Measurements from ENCODE around the gene CABLES1.
A peak's percentile ranks its signal among the peaks of the same experiment; 100 is the strongest.
"Not testable (repeated sequence)": the region's sequence is repeated elsewhere in the genome, so short reads cannot be mapped to it uniquely, and the experiment has no call there.

CABLES1 gene

GRCh38 chr18:23227726-23228070 is 92.4 kb downstream of the CABLES1 start:
- peak; percentile 22 for DNase-seq

DNA sequence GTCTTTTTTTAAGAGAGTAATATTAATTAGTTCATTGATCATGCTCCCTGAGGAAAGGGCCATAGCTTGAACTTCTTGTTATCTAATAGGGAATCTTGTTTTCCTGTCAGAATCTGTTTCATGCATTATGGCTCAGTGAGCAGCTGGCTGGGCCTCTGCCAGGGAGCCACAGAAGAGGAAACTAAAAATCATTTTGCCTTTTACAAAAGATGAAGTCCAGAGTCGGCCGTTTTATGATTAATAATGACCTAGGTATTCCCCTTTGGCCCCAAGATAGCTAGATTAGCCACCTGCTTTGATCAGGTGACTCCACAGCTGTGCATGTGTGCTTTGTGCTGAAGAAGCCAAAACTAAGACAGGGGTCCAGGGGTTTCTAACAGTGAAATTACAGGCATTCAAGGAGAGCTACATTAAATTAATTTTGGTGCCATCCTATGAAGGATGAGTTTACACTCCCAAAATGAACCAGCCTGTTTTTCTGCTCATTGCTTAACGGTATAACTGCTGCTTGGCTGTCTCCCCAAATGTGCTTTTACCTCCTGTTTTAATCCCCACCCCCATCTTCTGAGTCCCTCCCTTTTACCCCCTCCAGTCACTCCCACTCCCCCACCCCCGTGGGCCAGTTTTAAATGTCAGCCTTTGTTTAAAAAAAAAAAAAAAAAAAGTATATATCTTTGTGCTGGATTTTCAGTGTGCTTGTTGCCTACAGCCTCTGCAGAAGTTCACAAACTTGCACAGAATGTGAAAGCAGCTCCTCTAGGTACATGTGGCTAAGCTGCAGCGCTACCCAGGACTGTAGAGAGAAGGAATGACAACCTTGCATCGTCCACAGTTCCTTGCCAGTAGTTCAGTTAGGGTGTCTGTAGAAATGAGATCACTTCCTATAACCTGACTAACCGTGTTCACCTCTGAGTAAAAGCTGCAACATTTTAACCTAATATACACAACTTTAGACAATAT is 93.1 kb downstream of the CABLES1 start:
- DNase-seq, result no peak

GRCh38 chr18:23229472-23229871 is 94.2 kb downstream of the CABLES1 start:
- no peak for DNase-seq

DNA sequence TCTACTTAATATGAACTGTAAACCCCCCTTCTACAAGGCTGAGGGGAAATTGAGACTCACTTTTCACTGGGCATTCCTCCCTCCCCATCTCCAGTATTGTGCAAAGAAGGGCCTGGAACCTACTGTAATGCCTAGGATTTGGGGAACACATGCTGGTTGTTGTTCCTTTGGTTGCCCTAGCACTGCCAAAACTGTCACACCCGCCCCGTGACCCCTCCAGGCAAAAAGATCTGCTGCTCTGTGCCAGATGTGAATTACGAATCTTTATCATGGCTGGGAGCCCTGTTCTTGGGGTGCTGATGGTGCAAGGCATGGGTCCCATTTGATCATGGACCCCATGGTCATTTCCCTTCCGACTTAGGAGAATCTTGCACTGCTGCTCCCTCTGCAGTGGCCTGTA is 95.4 kb downstream of the CABLES1 start:
- no peak for DNase-seq

DNA sequence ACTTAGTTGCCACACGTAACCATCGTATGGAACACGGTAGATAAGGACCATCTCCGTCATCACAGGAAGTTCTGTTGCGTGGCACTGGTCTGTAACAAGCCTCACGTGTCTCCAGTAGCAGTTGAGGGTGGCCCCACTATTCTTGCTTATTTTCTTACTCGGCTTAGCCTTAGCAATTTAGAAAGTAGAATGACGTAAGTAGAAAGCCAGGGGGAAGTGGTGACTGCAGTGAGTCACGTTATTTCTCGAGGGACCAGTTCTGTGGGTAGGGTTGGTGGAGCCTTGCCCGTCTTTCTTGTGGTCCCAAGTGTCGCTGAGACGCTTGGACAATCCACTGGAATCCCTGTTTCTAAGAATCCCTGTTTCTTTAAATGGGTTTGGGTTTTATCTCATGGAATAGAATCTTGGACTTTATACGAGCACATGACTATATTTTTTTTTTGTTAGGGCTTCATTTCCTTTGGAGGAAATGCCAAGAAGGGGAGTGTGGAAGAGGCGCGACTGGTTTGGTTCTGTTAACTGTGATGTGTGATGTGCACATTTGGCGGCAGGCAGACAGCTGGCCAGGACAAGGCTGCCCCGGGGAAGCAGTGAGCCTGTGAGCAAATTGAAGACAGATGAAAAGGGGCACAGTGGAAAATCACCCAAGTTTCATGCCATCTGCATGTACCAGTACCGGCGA is 96.2 kb downstream of the CABLES1 start:
- DNase-seq, result no peak

DNA sequence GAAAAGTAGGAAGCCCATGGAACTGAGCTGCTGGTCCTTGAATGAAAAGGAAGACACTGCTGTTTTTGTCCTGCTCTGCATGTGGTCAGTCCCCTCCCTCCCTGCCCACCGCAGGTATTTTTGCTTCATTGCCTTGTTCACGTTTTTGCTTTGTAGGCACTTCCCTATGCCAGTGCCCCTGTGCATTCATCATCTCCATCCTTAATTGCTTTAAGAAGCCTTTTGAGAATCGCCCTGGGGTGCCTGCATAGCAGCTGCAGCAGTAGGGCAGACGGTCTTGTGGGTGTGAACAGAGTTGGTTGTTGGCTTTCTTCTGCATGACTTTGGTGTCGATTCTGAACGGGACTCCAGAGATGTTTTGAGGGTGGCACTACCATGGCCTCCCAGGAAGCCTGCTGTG is 97.0 kb downstream of the CABLES1 start:
- DNase-seq, result no peak

GRCh38 chr18:23234619-23235018 is 99.3 kb downstream of the CABLES1 start:
- no peak for DNase-seq

DNA sequence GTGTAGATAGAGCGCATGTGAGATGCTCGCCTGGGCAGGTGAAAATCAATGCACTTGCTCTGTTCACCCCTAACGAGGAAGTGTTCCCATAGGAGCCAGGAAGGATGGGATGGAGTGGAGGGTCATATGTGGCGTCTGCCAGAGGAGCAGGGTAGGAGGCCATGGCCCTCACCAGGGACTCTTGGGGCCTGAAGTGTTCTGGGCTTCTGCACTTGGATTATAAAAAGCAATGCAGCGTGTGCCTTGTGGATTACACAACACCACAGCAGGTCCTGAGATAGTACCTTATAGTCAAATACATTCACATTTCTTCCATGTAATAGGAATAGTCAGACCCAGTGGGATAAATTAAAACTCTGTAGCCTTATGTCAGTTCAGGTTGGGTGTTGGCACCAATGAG is 100.1 kb downstream of the CABLES1 start:
- no peak for DNase-seq

DNA sequence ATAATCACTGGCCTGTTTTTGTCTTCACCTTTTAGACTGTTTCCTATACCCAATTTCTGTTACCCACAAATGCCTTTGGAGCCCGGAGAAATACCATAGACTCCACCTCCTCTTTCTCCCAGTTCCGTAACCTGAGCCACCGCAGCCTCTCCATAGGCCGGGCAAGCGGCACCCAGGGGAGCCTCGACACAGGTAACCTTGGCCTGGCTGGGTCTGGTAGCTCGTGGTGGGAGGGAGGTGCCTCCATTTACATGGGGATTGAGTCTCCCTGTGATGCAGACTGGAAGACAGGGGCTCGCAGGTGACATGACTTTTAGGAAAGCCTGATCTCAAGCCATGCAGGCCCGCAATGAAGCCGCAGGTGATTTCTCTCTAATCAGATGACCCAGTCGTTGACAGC is 100.6 kb downstream of the CABLES1 start:
- no peak for DNase-seq

DNA sequence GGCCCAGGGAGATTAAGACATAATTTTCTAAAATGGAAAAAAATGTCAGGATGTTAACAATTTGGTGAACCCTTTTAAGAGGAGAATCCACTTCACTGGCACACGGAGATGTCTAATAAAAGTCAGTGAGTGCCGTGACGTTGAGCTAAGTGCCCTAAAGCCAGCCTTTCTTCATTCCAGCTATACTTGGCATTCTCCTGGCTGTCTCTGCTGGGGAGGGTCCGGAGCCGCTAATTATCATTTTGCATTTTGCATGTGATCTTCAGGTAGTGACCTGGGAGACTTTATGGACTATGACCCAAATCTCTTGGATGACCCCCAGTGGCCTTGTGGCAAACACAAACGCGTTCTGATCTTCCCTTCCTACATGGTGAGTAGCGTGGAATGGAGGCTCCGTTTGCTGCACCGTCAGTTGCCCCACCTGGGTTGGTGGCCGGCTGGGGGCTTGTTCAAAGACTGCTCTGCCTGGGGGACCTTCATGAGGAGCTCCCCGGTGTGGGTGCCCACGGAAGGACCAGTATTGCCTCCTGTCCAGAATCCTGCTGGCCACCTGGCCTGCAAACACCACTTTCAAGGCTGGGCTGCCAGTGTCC is 101.7 kb downstream of the CABLES1 start:
- no peak for DNase-seq

DNA sequence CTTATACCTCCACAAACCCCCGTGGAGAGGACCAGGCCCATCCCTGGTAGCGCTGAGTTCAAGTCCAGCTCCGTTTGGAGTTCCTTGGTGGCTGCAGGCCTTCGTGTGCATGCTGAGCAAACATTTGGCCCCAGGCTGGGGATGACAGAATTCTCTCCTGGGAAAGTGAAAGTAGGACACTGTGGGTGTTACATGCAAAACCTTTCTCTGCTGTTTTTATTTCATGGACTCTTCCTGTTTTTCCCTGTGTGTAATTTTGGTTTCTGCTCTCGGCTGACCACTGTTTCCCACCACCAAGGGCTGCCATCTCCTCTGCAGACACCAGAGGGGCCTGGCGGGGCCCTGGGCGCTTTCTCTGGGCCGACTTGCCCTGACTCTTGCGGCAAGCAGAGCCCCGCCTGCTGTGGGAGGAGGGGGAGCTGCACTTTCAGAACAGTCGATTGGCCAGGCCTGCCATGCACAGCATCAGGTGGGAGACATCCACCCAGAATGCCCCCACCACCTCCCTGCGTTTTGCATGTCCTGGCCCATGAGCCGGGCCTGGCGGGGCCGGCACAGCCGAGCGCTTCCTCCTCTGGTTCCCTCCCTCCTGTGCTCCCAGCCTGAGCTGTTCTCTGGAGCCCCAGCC is 102.4 kb downstream of the CABLES1 start:
- no peak for DNase-seq

- no peak for DNase-seq
Observed at GRCh38 chr18:23238152-23238531, 102.9 kb downstream of the CABLES1 start.

GRCh38 chr18:23238651-23239349 is 103.5 kb downstream of the CABLES1 start:
- DNase-seq, result no peak

GRCh38 chr18:23239350-23239692 is 104.0 kb downstream of the CABLES1 start:
- no peak for DNase-seq

DNA sequence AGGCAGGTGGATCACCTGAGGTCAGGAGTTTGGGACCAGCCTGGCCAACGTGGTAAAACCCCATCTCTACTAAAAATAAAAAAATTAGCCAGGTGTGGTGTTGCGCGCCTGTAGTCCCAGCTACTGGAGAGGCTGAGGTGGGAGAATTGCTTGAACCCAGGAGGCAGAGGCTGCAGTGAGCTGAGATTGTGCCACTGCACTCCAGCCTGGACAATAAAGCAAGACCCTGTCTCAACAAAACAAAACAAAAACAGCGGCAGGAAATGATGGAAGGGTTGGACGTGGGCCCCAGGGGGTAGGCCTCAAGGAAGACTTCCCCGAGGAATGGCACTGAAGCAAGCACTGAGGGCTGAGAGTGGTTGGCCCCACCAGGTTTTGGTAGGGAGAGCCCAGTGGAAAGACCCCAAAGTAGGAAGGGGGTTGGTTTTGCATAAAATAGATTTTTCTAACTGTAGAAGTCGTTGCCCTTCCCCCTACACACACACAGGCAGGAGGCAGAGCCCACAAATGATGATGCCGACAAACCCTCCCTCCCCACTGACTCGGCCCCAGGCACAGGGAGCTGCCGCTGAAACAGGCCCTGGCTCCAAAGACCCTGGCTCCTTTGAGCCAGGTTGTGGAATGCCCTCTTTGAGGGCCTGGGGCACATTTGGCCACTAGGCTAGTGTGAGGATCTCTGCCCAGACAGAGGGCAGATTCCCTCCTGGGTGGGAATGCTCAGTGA is 104.8 kb downstream of the CABLES1 start:
- no peak for DNase-seq

DNA sequence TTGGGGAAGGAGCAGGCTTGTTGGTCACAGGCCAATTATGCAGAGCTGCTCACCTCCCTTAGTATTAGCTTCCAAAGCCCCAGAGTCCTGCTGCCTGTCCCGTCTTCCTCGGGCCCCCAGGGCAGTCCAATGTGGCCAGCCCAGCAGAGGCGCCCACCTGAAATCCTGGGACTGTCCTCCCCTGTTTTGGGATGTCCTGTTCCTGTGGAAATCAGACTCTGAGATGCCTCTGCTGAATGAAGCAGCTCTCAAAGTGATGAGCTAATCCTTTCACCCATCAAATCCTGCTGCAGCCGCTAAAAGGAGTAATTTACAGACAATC is 105.3 kb downstream of the CABLES1 start:
- DNase-seq, result no peak

- not testable (repeated sequence) for DNase-seq
Observed at GRCh38 chr18:23241833-23242496, 106.7 kb downstream of the CABLES1 start.

DNA sequence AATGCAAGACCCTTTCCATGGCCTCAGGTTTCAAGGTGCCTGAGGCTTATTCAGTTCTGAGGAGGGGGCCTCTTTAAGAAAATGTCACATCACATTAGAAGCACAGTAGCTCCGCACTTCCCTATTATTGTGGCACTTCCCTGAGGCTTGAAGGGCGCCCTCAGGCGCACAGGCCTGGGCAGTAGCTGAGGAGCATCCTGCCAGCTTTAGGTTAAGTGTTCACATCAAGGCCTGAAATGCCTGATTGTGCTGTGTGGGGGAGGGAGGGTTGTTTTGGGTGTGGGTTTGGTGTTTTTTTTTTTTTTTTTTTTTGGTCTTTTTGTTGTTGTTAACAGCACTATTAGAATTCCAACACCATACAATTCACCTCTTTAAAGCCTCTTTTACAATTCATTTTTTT is 107.9 kb downstream of the CABLES1 start:
- DNase-seq, result no peak

DNA sequence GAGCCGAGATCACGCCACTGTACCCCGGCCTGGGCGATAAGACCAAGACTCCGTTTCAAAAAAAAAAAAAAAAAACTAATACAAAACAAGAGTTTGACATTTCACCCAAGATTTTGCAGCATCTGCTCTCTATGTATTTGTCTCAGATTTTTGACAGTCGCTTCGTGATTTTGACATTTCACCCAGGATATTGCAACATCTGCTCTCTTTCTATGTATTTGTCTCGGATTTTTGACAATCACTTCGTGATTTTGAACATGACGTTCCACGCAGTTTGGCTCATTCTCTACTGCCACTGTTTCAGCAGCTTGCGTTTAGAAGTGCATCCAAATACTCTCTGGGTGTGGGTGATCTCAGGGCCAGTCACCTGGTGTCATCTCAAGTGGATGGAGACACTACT is 108.5 kb downstream of the CABLES1 start:
- no peak for DNase-seq

DNA sequence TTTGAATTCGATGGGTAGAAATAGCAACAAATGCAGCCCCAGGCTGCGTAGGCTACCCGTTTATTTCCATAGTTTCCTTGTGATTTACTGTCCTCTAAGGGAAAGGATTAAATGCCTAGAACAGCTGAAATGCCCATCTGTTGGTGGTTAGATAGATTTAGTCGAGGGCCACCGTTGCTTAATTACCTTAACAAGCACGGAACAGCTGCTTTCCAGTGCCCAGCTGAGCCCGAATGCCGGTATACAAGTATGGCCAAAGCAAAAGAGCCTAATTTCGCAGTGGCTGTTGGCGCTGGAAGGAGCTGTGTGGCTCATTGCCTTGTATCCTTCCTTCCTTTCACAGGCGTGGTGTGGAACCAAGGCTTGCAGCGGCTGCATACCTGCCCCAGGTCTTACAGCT is 109.1 kb downstream of the CABLES1 start:
- no peak for DNase-seq

DNA sequence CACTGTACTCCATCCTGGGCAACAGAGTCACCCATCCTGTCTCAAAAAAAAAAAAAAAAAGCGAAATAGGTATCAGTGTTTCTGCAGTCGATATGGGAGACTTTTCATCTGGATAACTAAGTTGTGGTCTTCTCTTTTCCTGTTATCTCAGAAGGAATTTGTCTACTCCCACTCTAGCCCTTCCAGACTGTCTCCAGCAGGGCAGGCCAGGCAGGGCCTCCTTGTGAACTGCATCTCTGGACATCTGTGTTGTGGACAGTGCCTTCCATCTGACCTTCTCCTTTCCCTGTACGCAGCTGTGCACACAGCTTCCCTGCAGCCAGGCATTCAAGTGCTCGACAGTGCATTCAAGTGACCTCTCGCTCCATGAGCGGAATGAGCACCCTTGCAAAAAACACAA is 110.2 kb downstream of the CABLES1 start:
- no peak for DNase-seq

- DNase-seq, result no peak
Observed at GRCh38 chr18:23247331-23247730, 112.0 kb downstream of the CABLES1 start.

Measured in NCI-H748 treated with DMSO at 0.1 percent for 48 hours (cell line).